Caco-2 (cell line): ENCODE results near the gene SLC46A3. TPM values are rescaled to one million over a fixed set of nuclear protein-coding genes. Genes with fewer than 3 reads are reported as not detected.

ENCODE experiments used
- BruUV-seq: library from RNA; stranded (reverse); fragments of 400-500 nt; replicated peaks from 2 replicates; lab custom pipeline; 2021; lab: Mats Ljungman, UMichigan
- CTCF ChIA-PET: fragments of 300-600 bp; sonication (Branson Sonifier 250); formaldehyde crosslinking; loops from one replicate; lab custom pipeline; 2022; ENCODE audit warnings: antibody characterized with exemption; lab: Charles Lee
- POLR2A ChIA-PET: fragments of 300-600 bp; sonication (Branson Sonifier 250); formaldehyde crosslinking; loops from one replicate; lab custom pipeline; 2022; ENCODE audit warnings: antibody characterized with exemption; lab: Charles Lee
- DNase-seq, 2 experiments: peaks; one replicate each; pipeline versions ENCODE4 v3.0.0 to v3.0.0-alpha.2; 2020 to 2022
- H3K27me3 ChIP-seq: replicated peaks from 2 replicates; pipeline ENCODE4 v1.6.0; 2011; ENCODE audit warnings: low read length; ENCODE audit not compliant: control insufficient read depth, insufficient read depth
- H3K36me3 ChIP-seq: 2 replicates; pipeline ENCODE4 v1.5.1; 2011; ENCODE audit warnings: low read length; ENCODE audit not compliant: control insufficient read depth, insufficient read depth
- H3K4me1 ChIP-seq: fragments of 250-450 bp; sonication (Bioruptor Pico); 2 replicates; pipeline ENCODE4 v1.5.1; 2020; ENCODE audit warnings: mild to moderate bottlenecking
- H3K4me3 ChIP-seq: 2 replicates; pipeline ENCODE4 v1.5.1; 2011; ENCODE audit warnings: low read depth, mild to moderate bottlenecking, control low read depth, low read length
- H3K9me3 ChIP-seq: fragments of 250-450 bp; sonication (Bioruptor Pico); 2 replicates; pipeline ENCODE4 v1.5.1; 2020; ENCODE audit warnings: mild to moderate bottlenecking, moderate library complexity
- H3K27ac Mint-ChIP-seq: one replicate; pipeline ENCODE4 v1.8.0; 2022; ENCODE audit warnings: mixed read lengths; ENCODE audit not compliant: unreplicated experiment
- H3K27me3 Mint-ChIP-seq: one replicate; pipeline ENCODE4 v1.8.0; 2022; ENCODE audit warnings: mixed read lengths; ENCODE audit not compliant: insufficient read depth, unreplicated experiment
- H3K36me3 Mint-ChIP-seq: one replicate; pipeline ENCODE4 v1.8.0; 2022; ENCODE audit warnings: mild to moderate bottlenecking, mixed read lengths; ENCODE audit not compliant: insufficient read depth, unreplicated experiment
- H3K4me1 Mint-ChIP-seq: one replicate; pipeline ENCODE4 v1.8.0; 2022; ENCODE audit warnings: low read depth, mixed read lengths; ENCODE audit not compliant: unreplicated experiment
- H3K4me3 Mint-ChIP-seq: one replicate; pipeline ENCODE4 v1.8.0; 2022; ENCODE audit warnings: mild to moderate bottlenecking, moderate library complexity, mixed read lengths; ENCODE audit not compliant: unreplicated experiment
- H3K9me3 Mint-ChIP-seq: one replicate; pipeline ENCODE4 v1.8.0; 2022; ENCODE audit warnings: mixed read lengths; ENCODE audit not compliant: unreplicated experiment
- CTCF ChIP-seq, 2 experiments: fragments of 200-600 bp in 1 of 2; IDR thresholded peaks; 1 replicate in 1 of 2; 2 replicates in 1 of 2; pipeline versions ENCODE4 v1.5.1 to v1.8.0; 2011 to 2022; ENCODE audit warnings: antibody characterized with exemption in 1 of 2, control low read depth in 1 of 2, inconsistent platforms in 1 of 2, low read depth in 1 of 2, low read length in 1 of 2, mild to moderate bottlenecking in 1 of 2, moderate library complexity in 1 of 2; ENCODE audit not compliant: insufficient read depth in 1 of 2, severe bottlenecking in 1 of 2, unreplicated experiment in 1 of 2
- intact Hi-C: fragments of 100-400 bp; cut with micrococcal nuclease; formaldehyde crosslinking; loops from one replicate; pipeline ENCODE4 v1.10.0; 2022; ENCODE audit not compliant: unreplicated experiment
- total RNA-seq: library from RNA; stranded (reverse); gene quantifications from 2 replicates; pipeline ENCODE4 v1.2.3, GENCODE V29; 2022

Gene SLC46A3
- total RNA-seq, 1 experiment from 2014 or later, result 2.3 TPM

- TF ChIP-seq CTCF (IDR thresholded peaks at IDR 0.05; ENCODE audit: insufficient read depth in 1 of 2, low read depth in 1 of 2, low read length in 1 of 2, severe bottlenecking in 1 of 2, unreplicated experiment in 1 of 2), result no peak
- no peak overlapping the region for H3K4me3 ChIP-seq
- Mint-ChIP-seq H3K27me3 (no peaks in the 10 kb centered on the region), H3K4me1 (peaks cover 8% of the 10 kb centered on the region), H3K36me3 (no peaks in the 10 kb centered on the region), H3K4me3 (no peak overlapping the region), H3K27ac (peak overlapping the region; percentile 16), H3K9me3 (no peaks in the 10 kb centered on the region)
- no peaks in the 10 kb centered on the region for H3K36me3 ChIP-seq
- no TSS peak for BruUV-seq
- H3K4me1 ChIP-seq, result peaks cover 9% of the 10 kb centered on the region; the same call in 1 of the 2 replicates
- no peaks in the 10 kb centered on the region for H3K9me3 ChIP-seq
- POLR2A ChIA-PET, result no interaction called here
- no peaks in the 10 kb centered on the region for H3K27me3 ChIP-seq
- intact Hi-C loops, result no loop called here
- CTCF ChIA-PET, result no interaction called here
- DNase-seq, result no peak
Observed at GRCh38 chr13:28710161-28710560, 8.6 kb downstream of the SLC46A3 start.

- ChIA-PET POLR2A (no interaction called here), CTCF (no interaction called here)
- TF ChIP-seq CTCF (IDR thresholded peaks at IDR 0.05; ENCODE audit: insufficient read depth in 1 of 2, low read depth in 1 of 2, low read length in 1 of 2, severe bottlenecking in 1 of 2, unreplicated experiment in 1 of 2), result no peak
- Mint-ChIP-seq H3K4me3 (no peak overlapping the region), H3K27me3 (no peaks in the 10 kb centered on the region), H3K27ac (no peak overlapping the region), H3K36me3 (no peaks in the 10 kb centered on the region), H3K4me1 (peaks cover 8% of the 10 kb centered on the region), H3K9me3 (no peaks in the 10 kb centered on the region)
- no TSS peak for BruUV-seq
- Histone ChIP-seq H3K4me1 (peaks cover 9% of the 10 kb centered on the region; the same call in 1 of the 2 replicates), H3K36me3 (no peaks in the 10 kb centered on the region), H3K27me3 (no peaks in the 10 kb centered on the region), H3K9me3 (no peaks in the 10 kb centered on the region), H3K4me3 (no peak overlapping the region)
- no peak for DNase-seq
- intact Hi-C loops, result no loop called here
Observed at GRCh38 chr13:28707629-28708427, 10.9 kb downstream of the SLC46A3 start.

- DNase-seq, result no peak
- Mint-ChIP-seq H3K4me1 (peaks cover 8% of the 10 kb centered on the region), H3K27me3 (no peaks in the 10 kb centered on the region), H3K27ac (no peak overlapping the region), H3K36me3 (no peaks in the 10 kb centered on the region), H3K9me3 (no peaks in the 10 kb centered on the region), H3K4me3 (no peak overlapping the region)
- no TSS peak for BruUV-seq
- no peak for TF ChIP-seq CTCF (IDR thresholded peaks at IDR 0.05; ENCODE audit: insufficient read depth in 1 of 2, low read depth in 1 of 2, low read length in 1 of 2, severe bottlenecking in 1 of 2, unreplicated experiment in 1 of 2)
- Histone ChIP-seq H3K9me3 (no peaks in the 10 kb centered on the region), H3K4me3 (no peak overlapping the region), H3K27me3 (no peaks in the 10 kb centered on the region), H3K36me3 (no peaks in the 10 kb centered on the region), H3K4me1 (peaks cover 6% of the 10 kb centered on the region; the same call in 1 of the 2 replicates)
- ChIA-PET CTCF (no interaction called here), POLR2A (no interaction called here)
- intact Hi-C loops, result no loop called here
Observed at GRCh38 chr13:28705461-28706083, 13.2 kb downstream of the SLC46A3 start.
